GM21423 (cell line): Measurements from ENCODE around the gene DHRS4.
A peak's percentile ranks its signal among the peaks of the same experiment; 100 is the strongest.
"Not testable (repeated sequence)": the region's sequence is repeated elsewhere in the genome, so short reads cannot be mapped to it uniquely, and the experiment has no call there.

ENCODE experiments used
- ATAC-seq: cut with Tn5 transposase; IDR thresholded peaks from one replicate; pipeline ENCODE4 v1.9.1; 2021; ENCODE audit warnings: mild to moderate bottlenecking, moderate library complexity; ENCODE audit not compliant: unreplicated experiment

The DHRS4 gene

DNA sequence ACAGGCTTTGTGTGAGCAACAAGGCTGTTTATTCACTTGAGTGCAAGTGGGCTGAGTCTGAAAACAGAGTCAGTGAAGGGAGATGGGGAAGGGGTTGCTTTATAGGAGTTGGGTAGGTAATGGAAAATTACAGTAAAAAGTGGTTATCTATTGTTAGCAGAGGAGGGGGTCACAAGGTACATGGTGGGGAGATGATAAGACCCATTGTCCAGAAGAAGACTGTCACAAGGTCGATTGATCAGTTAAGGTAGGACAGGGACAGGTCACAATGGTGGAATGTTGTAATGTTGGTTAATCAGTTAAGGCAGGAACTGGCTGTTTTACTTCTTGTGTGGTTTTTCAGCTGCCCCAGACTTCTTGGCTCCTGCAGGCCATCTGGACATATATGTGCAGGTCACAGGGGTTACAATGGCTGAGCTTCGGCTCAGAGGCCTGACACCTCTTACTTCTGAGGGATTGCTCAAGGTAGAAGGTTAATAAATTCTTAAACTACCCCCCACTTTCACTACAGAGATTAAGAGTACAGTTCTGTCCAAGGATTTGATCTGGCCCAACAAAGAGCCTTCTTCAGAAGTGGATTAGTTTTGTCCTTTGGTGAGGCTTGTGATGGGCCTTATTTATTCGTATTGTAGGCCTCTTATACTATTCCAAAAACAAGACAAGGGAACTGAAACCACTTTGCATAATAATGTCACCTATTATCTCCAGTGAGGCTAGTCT, 13.8 kb upstream of the DHRS4 start:
- no peak for ATAC-seq

DNA sequence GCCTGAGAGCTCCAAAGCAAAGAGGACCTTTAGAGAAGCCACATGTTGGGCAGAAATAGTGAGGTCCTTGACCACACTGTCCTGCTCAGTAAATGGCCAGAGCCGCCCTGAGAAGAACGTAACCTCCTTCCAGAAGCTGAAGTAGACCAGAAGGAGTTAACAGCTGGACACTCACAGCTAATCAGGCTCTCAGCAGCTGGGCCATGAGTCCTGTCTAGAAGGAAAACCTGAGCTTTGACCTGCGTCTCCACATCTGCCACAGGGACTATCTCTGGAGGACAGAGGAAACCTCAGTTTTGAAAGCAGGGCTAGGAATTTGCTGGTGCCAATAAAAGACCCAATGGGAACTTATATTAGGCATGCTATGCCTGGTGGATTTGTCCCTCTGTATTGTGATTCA, 12.3 kb upstream of the DHRS4 start:
- ATAC-seq, result no peak

GRCh38 chr14:23941669-23942068, 11.9 kb upstream of the DHRS4 start:
- no peak for ATAC-seq

GRCh38 chr14:23942587-23942986, 11.0 kb upstream of the DHRS4 start:
- no peak for ATAC-seq

GRCh38 chr14:23949069-23949468, 4.5 kb upstream of the DHRS4 start:
- ATAC-seq, result not testable (repeated sequence)

GRCh38 chr14:23950411-23951135, 3.0 kb upstream of the DHRS4 start:
- no peak for ATAC-seq

DNA sequence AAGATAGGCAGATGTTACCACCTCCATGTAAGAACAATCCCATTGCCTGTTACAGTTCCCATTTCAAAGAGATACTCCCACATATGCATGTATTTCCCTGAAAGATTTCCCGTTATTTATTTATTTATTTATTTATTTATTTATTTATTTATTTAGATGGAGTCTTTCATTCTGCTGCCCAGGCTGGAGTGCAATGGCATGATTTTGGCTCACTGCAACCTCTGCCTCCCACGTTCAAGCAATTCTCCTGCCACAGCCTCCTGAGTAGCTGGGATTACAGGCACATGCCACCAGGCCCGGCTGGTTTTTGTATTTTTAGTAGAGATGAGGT, 2.5 kb upstream of the DHRS4 start:
- ATAC-seq, result not testable (repeated sequence)

GRCh38 chr14:23951590-23952201, 1.9 kb upstream of the DHRS4 start:
- ATAC-seq, result no peak

DNA sequence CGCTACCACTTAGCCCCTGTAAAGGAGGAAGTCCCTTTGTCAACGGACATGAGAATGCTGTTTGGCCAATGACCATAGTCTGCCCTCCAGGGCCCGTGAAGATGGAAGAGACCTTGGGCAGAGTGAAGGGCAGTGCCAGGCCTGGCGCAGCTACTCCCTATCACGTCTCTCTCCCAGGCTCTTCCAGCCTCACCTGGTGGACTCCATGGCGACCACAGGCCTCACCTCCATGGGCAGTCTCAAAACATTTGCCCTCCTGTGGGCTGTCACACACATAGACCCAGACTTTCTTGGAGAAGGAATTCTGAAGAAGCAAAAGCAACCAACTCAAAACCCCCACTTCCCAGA, 480 bp upstream of the DHRS4 start:
- not testable (repeated sequence) for ATAC-seq

- ATAC-seq, result not testable (repeated sequence)
Observed at GRCh38 chr14:23954279-23954614, 677 bp downstream of the DHRS4 start.

DNA sequence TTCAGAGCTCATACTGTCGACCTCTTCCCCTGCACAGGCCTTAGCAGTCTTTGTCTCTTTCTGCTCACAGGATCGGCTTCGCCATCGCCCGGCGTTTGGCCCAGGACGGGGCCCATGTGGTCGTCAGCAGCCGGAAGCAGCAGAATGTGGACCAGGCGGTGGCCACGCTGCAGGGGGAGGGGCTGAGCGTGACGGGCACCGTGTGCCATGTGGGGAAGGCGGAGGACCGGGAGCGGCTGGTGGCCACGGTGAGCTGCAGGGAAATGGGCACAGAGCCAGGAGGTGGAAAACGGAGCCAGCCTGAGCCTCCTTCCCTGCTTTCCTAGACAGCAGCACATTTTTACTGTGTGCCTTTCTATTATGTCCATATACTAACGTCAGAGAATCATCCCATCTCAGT, 1.4 kb downstream of the DHRS4 start:
- not testable (repeated sequence) for ATAC-seq

GRCh38 chr14:23955811-23956210, 2.2 kb downstream of the DHRS4 start:
- not testable (repeated sequence) for ATAC-seq

DNA sequence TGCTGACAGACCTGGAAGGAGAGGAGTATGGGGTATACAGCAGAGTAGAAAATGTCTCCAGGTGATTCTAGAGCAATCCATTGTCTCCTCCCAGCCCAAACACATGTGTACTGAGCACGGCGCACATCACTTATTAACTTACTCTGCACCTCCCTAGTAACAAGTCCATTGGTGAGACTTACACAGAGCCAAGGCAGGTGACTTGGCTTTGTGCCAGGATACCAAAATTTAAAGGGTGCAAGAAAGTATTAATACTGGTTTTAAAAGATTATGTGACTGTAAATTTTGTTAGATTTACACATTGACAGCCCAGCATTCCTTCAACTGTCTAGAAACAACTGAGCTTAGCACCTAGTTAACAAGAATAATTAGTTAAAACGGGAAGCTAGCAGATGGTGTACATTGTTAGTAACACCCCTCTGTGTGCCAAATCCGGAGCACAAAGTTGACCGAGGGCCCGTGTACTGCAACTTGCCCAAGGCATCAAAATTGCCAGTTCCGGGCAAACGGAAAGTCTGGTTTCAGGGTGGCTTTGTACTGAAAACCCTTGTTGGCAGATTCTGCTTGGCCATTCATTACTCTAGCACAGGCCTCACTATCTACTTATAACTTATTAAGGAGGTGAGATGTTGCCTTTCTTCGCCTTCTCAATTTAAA, 4.5 kb downstream of the DHRS4 start:
- not testable (repeated sequence) for ATAC-seq

DNA sequence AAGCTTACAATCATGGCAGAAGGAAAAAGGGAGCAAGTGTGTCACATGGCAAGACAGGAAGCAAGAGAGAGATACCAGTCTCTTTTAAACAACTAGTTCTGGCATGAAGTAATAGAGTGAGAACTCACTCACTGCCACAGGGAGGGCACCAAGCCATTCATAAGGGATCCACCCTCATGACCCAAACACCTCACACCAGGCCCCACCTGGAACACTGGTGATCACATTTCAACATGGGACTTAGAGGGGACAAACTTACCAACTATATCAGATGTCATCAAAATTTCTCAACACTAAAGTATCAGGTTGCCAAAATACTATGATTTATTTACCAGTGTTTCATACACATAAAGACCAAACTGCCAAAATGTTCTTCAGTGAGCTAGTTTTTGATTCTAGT, 7.3 kb downstream of the DHRS4 start:
- not testable (repeated sequence) for ATAC-seq

DNA sequence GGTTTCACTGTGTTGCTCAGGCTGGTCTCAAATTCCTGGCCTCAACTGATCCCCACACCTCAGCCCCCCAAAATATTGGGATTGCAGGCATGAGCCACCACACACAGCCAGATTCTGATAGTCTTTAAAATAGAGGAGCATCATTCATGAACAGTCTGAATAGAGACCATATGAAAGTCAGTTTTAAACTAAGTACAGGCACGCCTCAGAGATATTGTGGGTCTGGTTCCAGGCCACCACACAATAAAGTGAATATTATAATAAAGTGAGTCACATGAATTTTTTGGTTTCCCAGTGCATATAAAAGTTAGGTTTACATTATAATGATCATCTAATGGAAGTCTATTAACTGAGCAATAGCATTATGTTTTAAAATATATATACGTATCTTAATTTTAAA, 8.1 kb downstream of the DHRS4 start:
- not testable (repeated sequence) for ATAC-seq

DNA sequence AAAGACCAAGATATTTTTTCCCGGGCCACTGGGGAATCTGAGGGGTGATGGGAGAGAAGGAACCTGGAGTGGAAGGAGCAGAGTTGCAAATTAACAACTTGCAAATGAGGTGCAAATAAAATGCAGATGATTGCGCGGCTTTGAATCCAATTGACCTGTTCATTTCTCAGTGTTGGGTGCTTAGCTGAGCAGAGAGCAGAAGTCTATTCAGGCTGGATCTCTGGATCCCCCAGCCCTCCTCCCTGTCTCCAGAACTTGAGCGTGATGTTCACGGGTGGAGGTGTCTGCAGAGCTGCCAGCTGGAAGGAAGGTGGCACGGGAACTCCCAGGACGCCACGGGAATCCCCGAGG, 15.5 kb downstream of the DHRS4 start:
- not testable (repeated sequence) for ATAC-seq

- peak; percentile 55 for ATAC-seq
Observed at GRCh38 chr14:23969481-23970282, 16.1 kb downstream of the DHRS4 start.

DNA sequence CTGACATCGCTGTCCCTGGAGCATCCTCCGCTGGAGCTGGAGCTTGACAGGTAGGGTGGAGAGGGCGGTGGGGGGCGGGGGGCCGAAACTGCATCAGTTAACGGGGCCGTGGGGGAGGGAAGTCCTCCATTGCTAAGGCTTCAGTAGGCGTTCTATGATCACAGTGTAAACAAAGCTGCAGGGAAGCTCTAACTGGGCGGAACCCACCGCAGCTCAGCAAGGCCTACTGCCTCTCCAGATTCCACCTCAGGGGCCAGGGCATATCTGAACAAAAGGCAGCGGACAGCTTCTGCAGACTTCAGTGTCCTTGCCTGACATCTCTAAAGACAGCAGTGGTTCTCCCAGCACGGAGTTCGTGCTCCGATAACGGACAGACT, 16.7 kb downstream of the DHRS4 start:
- ATAC-seq, result not testable (repeated sequence)

- not testable (repeated sequence) for ATAC-seq
Observed at GRCh38 chr14:23973178-23973577, 19.6 kb downstream of the DHRS4 start.

DNA sequence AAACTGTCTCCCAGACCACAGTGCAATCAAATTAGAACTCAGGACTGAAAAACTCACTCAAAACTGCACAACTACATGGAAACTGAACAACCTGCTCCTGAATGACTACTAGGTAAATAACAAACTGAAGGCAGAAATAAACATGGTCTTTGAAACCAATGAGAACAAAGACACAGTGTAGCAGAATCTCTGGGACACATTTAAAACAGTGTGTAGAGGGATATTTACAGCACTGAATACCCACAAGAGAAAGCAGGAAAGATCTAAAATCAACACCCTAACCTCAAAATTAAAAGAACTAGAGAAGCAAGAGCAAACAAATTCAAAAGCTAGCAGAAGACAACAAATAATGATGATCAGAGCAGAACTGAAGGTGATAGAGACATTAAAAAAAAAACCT, 20.5 kb downstream of the DHRS4 start:
- not testable (repeated sequence) for ATAC-seq

DNA sequence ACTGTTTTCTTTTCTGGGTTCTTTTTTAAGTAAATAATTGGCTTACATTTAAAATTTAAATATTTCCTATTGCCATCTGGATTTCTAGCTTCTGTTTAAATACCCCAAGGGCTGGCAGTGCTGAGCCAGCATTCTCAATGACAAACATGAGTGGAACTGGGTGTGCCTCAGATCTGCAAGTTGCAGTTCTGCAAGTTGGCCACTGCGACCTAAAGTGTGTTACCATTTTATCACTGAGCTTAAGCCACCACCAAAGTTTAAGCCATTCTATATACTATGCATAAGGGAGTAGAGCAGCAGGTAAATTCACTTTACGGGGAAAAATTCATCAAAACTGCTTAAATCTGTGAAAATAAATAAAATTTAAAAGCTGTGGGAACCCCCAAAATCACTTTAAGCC, 23.6 kb downstream of the DHRS4 start:
- ATAC-seq, result not testable (repeated sequence)
